Neuronal stem cell (in vitro differentiated cells): ENCODE results near the gene PSENEN.

Experiments
- DNase-seq: peaks from one replicate; pipeline ENCODE4 v3.0.0-alpha.2; 2013; ENCODE audit warnings: low spot score
- H2AFZ ChIP-seq: one replicate; pipeline ENCODE4 v1.6.1; 2013; ENCODE audit warnings: mild to moderate bottlenecking, low read length, inconsistent platforms
- H2AK5ac ChIP-seq: 2 replicates; pipeline ENCODE4 v1.6.1; 2013; ENCODE audit warnings: low read depth, mild to moderate bottlenecking, inconsistent platforms, low read length, moderate library complexity, mixed read lengths
- H2BK120ac ChIP-seq: 2 replicates; pipeline ENCODE4 v1.6.1; 2013; ENCODE audit warnings: low read depth, mild to moderate bottlenecking, inconsistent platforms, low read length, moderate library complexity, mixed read lengths
- H2BK12ac ChIP-seq: one replicate; pipeline ENCODE4 v1.6.1; 2013; ENCODE audit warnings: low read length, inconsistent platforms
- H2BK15ac ChIP-seq: 2 replicates; pipeline ENCODE4 v1.6.1; 2013; ENCODE audit warnings: mild to moderate bottlenecking, low read length, inconsistent platforms, mixed read lengths
- H2BK5ac ChIP-seq: one replicate; pipeline ENCODE4 v1.6.1; 2013; ENCODE audit warnings: inconsistent platforms, mild to moderate bottlenecking, low read length, moderate library complexity
- H3K14ac ChIP-seq: one replicate; pipeline ENCODE4 v1.6.1; 2013; ENCODE audit warnings: low read length, inconsistent platforms
- H3K18ac ChIP-seq: 2 replicates; pipeline ENCODE4 v1.6.1; 2013; ENCODE audit warnings: low read length, inconsistent platforms
- H3K23ac ChIP-seq: 2 replicates; pipeline ENCODE4 v1.6.1; 2013; ENCODE audit warnings: low read depth, mild to moderate bottlenecking, mixed read lengths, low read length, inconsistent platforms; ENCODE audit not compliant: poor library complexity
- H3K27ac ChIP-seq: replicated peaks from 3 replicates; pipeline ENCODE4 v1.5.1; 2013; ENCODE audit warnings: low read length, inconsistent platforms
- H3K27me3 ChIP-seq, 3 experiments: 2 replicates each; pipeline ENCODE4 v1.6.1; 2013; ENCODE audit warnings: low read length in 3 of 3, mild to moderate bottlenecking in 2 of 3, inconsistent platforms in 1 of 3, low read depth in 1 of 3, mixed read lengths in 1 of 3, moderate library complexity in 1 of 3; ENCODE audit not compliant: control insufficient read depth in 3 of 3, insufficient read depth in 3 of 3
- H3K36me3 ChIP-seq, 2 donors: replicated peaks in 1 of 2; 2 replicates each; pipeline ENCODE4 v1.6.1; 2013; ENCODE audit warnings: low read length in 2 of 2; ENCODE audit not compliant: control insufficient read depth in 2 of 2, insufficient read depth in 2 of 2
- H3K4ac ChIP-seq: 2 replicates; pipeline ENCODE4 v1.6.1; 2013; ENCODE audit warnings: inconsistent platforms, mild to moderate bottlenecking, low read length, moderate library complexity
- H3K4me1 ChIP-seq, 2 donors: 1 replicate in 1 of 2; 2 replicates in 1 of 2; pipeline ENCODE4 v1.6.1; 2013; ENCODE audit warnings: low read length in 2 of 2, low read depth in 1 of 2; ENCODE audit not compliant: control insufficient read depth in 2 of 2, insufficient read depth in 1 of 2
- H3K4me2 ChIP-seq: one replicate; pipeline ENCODE4 v1.6.1; 2013; ENCODE audit warnings: mild to moderate bottlenecking, low read length, inconsistent platforms; ENCODE audit not compliant: insufficient read depth, poor library complexity, severe bottlenecking
- H3K4me3 ChIP-seq, 2 donors: 2 replicates each; pipeline ENCODE4 v1.5.1; 2013; ENCODE audit warnings: low read length in 2 of 2, mild to moderate bottlenecking in 2 of 2, inconsistent platforms in 1 of 2, moderate library complexity in 1 of 2
- H3K79me1 ChIP-seq: one replicate; pipeline ENCODE4 v1.6.1; 2013; ENCODE audit warnings: low read depth, mild to moderate bottlenecking, inconsistent platforms, low read length, moderate library complexity
- H3K9ac ChIP-seq: one replicate; pipeline ENCODE4 v1.6.1; 2013; ENCODE audit warnings: mild to moderate bottlenecking, low read depth, low read length, inconsistent platforms; ENCODE audit not compliant: poor library complexity
- H3K9me3 ChIP-seq, 2 donors: replicated peaks in 1 of 2; 2 replicates each; pipeline versions ENCODE3 to v1.6.1; 2013; ENCODE audit warnings: low read length in 2 of 2, mild to moderate bottlenecking in 2 of 2, inconsistent platforms in 1 of 2, low read depth in 1 of 2, mixed read lengths in 1 of 2, moderate library complexity in 1 of 2; ENCODE audit not compliant: control insufficient read depth in 2 of 2, insufficient read depth in 1 of 2
- H4K8ac ChIP-seq: one replicate; pipeline ENCODE4 v1.6.1; 2013; ENCODE audit warnings: low read depth, mild to moderate bottlenecking, inconsistent platforms, low read length, moderate library complexity
- H4K91ac ChIP-seq: one replicate; pipeline ENCODE4 v1.6.1; 2013; ENCODE audit warnings: low read length, low read depth, mild to moderate bottlenecking, inconsistent platforms; ENCODE audit not compliant: poor library complexity
- WGBS, 2 donors: extraction: QIAGEN DNeasy Blood & Tissue Kit; methylation state at CpG; one replicate each; pipeline ENCODE4 v1.1.7; 2013; ENCODE audit warnings: missing lambda C conversion rate in 2 of 2, mixed read lengths in 1 of 2; ENCODE audit not compliant: insufficient read length in 2 of 2, insufficient replicate concordance in 1 of 2; ENCODE audit errors: extremely low coverage in 2 of 2; 5-methylcytosine and 5-hydroxymethylcytosine counted together

Gene PSENEN

DNA sequence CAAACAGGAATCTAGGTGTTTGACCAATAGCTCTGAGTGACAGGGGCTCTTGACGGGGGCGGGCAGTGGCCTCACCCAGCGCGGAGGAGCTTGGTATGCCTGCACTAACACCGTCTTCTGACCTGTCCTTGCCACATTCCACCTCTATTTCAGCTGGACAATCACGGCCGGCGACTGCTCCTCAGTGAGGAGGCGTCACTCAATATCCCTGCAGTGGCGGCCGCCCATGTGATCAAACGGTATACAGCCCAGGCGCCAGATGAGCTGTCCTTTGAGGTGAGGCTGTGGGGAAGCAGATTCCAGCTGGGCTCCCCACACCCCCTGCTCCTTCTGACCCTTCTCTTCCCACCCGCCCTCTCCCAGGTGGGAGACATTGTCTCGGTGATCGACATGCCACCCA lies 34.6 kb downstream of the PSENEN start:
- no peak overlapping the region for H2BK15ac ChIP-seq
- H4K8ac ChIP-seq = no peak overlapping the region
- no peaks in the 10 kb centered on the region for H3K9me3 ChIP-seq
- H3K14ac ChIP-seq = no peak overlapping the region
- H2AFZ ChIP-seq = no peak overlapping the region
- H2BK120ac ChIP-seq = no peak overlapping the region
- H2AK5ac ChIP-seq = no peak overlapping the region
- H3K4ac ChIP-seq = no peak overlapping the region
- no peak overlapping the region for H3K27ac ChIP-seq
- no peak overlapping the region for H4K91ac ChIP-seq
- H3K23ac ChIP-seq = no peak overlapping the region
- no peak overlapping the region for H3K18ac ChIP-seq
- H3K27me3 ChIP-seq = no peaks in the 10 kb centered on the region
- no CpG with 5 or more reads among the region's 16 CpGs for WGBS, 2 donors
- H3K4me3 ChIP-seq = no peak overlapping the region
- H2BK5ac ChIP-seq = no peak overlapping the region
- DNase-seq = no peak
- H2BK12ac ChIP-seq = peak overlapping the region; percentile 41
- peaks cover 13 to 27% of the 10 kb centered on the region in 2 donors for H3K4me1 ChIP-seq
- H3K36me3 ChIP-seq = peaks cover 28 to 74% of the 10 kb centered on the region in 2 donors
- H3K79me1 ChIP-seq = peaks cover 2% of the 10 kb centered on the region
- H3K9ac ChIP-seq = no peak overlapping the region
- no peak overlapping the region for H3K4me2 ChIP-seq

DNA sequence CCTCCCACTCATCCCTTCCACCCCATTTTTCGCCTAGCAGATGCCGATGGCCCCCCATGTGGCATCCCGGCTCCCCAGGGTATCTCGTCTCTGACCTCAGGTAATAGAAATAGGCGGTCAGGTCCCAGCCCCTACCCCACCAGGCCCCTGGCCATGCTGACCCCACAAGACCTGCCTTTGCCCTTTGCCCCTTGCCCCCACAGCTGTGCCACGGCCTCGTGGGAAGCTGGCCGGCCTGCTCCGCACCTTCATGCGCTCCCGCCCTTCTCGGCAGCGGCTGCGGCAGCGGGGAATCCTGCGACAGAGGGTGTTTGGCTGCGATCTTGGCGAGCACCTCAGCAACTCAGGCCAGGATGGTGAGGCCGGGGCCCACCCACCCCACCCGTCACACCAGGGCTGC lies 35.3 kb downstream of the PSENEN start:
- H2BK15ac ChIP-seq = no peak overlapping the region
- no peak overlapping the region for H3K4me3 ChIP-seq
- peaks cover 28 to 80% of the 10 kb centered on the region in 2 donors for H3K36me3 ChIP-seq
- no peak overlapping the region for H3K4me2 ChIP-seq
- no peak overlapping the region for H3K9ac ChIP-seq
- H4K91ac ChIP-seq = no peak overlapping the region
- peaks cover 13 to 27% of the 10 kb centered on the region in 2 donors for H3K4me1 ChIP-seq
- no peak overlapping the region for H4K8ac ChIP-seq
- H2AK5ac ChIP-seq = no peak overlapping the region
- H3K27ac ChIP-seq = no peak overlapping the region
- H2AFZ ChIP-seq = no peak overlapping the region
- H3K27me3 ChIP-seq = no peaks in the 10 kb centered on the region
- no peak overlapping the region for H2BK5ac ChIP-seq
- H3K4ac ChIP-seq = no peak overlapping the region
- no peak overlapping the region for H2BK120ac ChIP-seq
- no peaks in the 10 kb centered on the region for H3K9me3 ChIP-seq
- H3K14ac ChIP-seq = no peak overlapping the region
- no peak overlapping the region for H3K18ac ChIP-seq
- WGBS, 2 donors = no CpG with 5 or more reads among the region's 20 CpGs
- H3K23ac ChIP-seq = no peak overlapping the region
- no peak overlapping the region for H2BK12ac ChIP-seq
- H3K79me1 ChIP-seq = peaks cover 2% of the 10 kb centered on the region
- DNase-seq = no peak

DNA sequence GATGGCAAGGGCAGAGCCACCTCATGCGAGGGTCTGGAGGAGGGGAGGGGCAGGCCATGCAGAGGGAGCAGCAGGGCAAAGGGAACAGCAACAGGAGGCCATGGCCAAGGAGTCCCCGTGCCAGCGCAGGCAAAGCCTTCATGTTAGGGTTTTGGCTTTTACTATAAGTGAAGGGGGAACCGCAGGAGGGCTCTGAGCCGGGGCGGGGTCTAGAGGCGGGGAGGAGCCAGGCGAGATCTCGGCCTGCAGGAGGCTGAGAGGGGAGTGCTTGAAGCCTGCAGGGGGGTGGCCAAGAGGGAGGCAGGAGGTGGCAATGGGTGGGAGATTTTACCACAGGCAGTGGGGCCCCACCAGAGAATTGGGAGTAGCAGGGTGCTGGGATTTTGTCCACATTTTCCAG lies 36.2 kb downstream of the PSENEN start:
- H2BK5ac ChIP-seq = peak overlapping the region; percentile 39
- peak overlapping the region; percentile 48 for H3K18ac ChIP-seq
- H3K27me3 ChIP-seq = no peaks in the 10 kb centered on the region
- H4K91ac ChIP-seq = no peak overlapping the region
- H3K4me2 ChIP-seq = no peak overlapping the region
- no peak overlapping the region for H2BK120ac ChIP-seq
- H2BK15ac ChIP-seq = no peak overlapping the region
- H3K23ac ChIP-seq = no peak overlapping the region
- H3K4me1 ChIP-seq = peaks cover 7 to 20% of the 10 kb centered on the region in 2 donors
- DNase-seq = no peak
- H3K9ac ChIP-seq = peak overlapping the region; percentile 77
- peak overlapping the region; percentile 6 for H3K14ac ChIP-seq
- peaks cover 33 to 88% of the 10 kb centered on the region in 2 donors for H3K36me3 ChIP-seq
- no peak overlapping the region for H2AK5ac ChIP-seq
- peak overlapping the region; percentile 41 for H2BK12ac ChIP-seq
- no peak overlapping the region for H4K8ac ChIP-seq
- WGBS, 2 donors = no CpG with 5 or more reads among the region's 9 CpGs
- H3K4ac ChIP-seq = no peak overlapping the region
- H3K79me1 ChIP-seq = peaks cover 2% of the 10 kb centered on the region
- H2AFZ ChIP-seq = no peak overlapping the region
- no peak overlapping the region for H3K27ac ChIP-seq
- H3K4me3 ChIP-seq = no peak overlapping the region
- no peaks in the 10 kb centered on the region for H3K9me3 ChIP-seq

DNA sequence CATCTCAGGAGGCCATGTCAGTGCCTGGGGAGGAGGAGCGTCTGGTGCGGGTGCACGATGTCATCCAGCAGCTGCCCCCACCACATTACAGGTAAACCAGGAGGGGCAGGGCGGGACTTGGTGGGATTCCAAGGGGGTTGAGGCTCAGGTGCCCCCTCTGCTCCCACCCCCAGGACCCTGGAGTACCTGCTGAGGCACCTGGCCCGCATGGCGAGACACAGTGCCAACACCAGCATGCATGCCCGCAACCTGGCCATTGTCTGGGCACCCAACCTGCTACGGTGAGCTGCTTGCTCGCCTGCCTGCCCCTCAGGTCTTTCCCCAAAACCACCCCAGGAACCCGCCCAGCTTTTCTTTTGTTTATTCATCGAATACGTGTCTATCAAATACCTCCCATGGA lies 37.1 kb downstream of the PSENEN start:
- WGBS, 2 donors = no CpG with 5 or more reads among the region's 12 CpGs
- Histone ChIP-seq H2BK120ac (no peak overlapping the region), H3K18ac (peak overlapping the region; percentile 11), H4K8ac (no peak overlapping the region), H3K23ac (no peak overlapping the region), H3K4me2 (no peak overlapping the region), H3K27ac (no peak overlapping the region), H2BK5ac (no peak overlapping the region), H3K9me3 (no peaks in the 10 kb centered on the region), H3K9ac (peak overlapping the region; percentile 30), H2BK12ac (no peak overlapping the region), H2BK15ac (no peak overlapping the region), H4K91ac (peak overlapping the region; percentile 53), H3K36me3 (peaks cover 33 to 92% of the 10 kb centered on the region in 2 donors), H3K4me1 (peaks cover 0 to 11% of the 10 kb centered on the region in 2 donors), H3K27me3 (no peaks in the 10 kb centered on the region), H3K79me1 (peaks cover under 1% of the 10 kb centered on the region), H2AK5ac (no peak overlapping the region), H3K14ac (no peak overlapping the region), H3K4ac (no peak overlapping the region), H2AFZ (no peak overlapping the region), H3K4me3 (no peak overlapping the region)
- no peak for DNase-seq
